Measurements from ENCODE around the gene RTL10.

RTL10 gene

GRCh38 chr22:19823191-19823901 lies 31.3 kb downstream of the RTL10 start:
- DNase-seq (ENCODE audit: low read depth in 2 of 2) = no peak

- no peak for DNase-seq (ENCODE audit: low read depth in 2 of 2)
These were observed 32.2 kb downstream of the RTL10 start for GRCh38 chr22:19822301-19823117.

DNA sequence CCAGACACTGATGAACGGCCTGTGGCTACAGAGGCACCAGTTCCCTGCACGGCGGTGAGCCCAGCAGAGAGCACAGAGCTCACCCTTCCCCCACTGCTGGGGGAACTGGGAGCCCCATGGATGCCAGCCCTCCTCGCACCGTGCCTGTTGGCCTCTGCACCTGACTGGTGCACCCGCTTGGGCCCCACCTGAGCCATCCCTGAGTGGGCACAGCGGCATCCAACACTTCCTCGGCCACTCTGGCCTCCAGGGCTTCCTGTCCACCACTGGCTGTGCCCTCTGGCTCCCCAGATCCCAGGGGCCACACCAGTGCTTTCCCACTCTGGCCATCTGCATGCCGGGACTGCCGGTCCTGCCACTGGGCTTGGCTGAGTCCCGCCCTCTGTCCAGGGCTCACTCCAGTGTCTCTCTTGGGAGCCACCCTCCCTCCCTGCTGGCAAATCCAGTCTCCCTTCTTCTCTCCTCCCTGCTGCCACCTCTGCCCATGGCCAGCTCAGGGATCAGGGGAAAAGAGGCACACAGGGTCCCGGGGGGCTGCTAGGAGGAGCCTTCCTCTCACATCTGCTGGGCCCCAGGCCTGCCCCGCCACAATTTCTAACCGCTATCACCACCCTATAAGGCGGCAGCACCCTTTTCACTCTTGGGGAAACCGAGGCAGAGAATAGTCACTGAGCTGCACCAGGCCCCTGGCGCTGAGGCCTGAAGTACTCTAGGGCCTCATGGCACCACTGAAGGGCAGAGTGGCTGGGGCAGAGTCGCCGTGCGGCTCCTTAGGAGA lies 33.0 kb downstream of the RTL10 start:
- DNase-seq (ENCODE audit: low read depth in 2 of 2) = no peak

GRCh38 chr22:19820880-19821522 lies 33.7 kb downstream of the RTL10 start:
- DNase-seq (ENCODE audit: low read depth in 2 of 2) = no peak

DNA sequence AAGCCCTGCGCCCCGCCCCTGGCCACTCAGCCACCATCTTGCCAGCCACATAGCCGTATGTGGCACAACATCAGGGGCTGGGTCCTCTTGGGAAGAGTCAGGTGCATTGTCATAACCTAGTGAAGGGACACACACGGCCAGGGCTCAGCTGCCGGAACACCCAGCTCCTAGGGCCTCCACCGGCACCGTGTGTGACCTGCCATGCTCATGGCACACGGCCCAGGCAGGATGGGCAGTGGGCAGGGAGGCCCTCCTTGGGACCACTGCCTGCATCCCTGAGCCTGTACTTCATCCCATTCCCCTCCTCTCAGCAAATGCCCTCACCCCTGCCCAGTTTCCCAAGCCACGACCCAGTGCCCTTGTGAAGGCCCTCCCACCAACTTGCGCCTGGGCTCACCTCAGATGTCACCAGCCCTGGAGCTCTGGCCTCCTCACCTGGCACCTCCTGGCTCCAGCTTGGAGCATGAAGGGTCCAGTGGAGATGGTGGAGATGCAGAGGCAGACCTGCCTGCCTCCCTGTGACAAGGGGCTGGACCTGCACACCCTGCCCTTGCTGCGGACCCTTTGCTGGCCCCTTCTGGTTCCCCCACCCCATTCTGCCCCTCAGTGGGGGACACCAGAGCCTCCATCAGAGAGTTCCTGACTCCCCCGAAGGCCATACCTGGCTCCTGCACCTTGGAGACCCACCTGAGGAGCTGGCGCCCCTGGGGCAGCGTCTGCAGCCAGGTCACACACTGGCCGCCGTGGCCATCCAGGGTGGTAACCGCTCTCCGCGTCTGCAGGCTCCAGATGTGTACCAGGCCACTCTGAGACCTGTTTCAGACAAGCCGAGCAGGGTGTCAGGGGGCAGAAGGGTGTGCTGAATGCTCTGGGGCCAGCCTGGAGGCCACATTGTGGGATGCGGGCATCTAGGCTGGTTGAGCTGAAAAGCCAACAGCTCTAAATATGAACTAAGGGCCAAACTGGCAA lies 34.5 kb downstream of the RTL10 start:
- DNase-seq (ENCODE audit: low read depth in 2 of 2) = no peak

DNA sequence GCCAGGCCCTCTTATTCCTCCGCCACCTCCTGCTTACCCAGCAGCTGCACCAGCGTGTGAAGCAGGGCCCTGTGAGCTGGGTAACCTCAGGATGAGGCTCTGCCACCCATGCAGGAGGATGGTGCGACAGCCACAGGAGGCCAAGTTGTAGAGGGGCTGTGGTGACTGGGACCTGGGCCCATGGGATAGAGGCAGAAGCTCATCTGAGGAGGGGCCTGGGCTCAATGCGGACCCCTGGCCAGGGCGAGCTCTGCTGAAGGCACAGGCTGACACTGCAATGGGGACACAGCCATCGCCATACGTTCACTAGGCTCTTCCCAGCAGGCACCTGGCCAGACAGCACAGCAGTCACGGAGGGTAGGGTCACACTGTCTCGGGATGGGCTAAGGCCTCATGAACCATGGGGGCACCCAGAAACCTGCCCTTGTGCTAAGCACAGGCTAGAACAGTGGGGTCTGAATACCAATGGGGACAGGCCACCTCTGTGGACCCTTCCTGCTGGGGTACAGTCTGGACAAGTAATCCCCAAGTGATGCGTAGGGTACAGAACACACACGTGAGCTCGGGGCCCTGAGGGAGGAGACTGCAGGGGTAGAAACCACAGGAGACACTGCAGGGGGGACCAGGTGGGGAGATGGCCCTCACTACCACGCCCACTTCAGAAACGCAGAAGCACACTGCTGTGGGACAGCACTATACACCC lies 35.3 kb downstream of the RTL10 start:
- DNase-seq (ENCODE audit: low read depth in 2 of 2) = no peak

GRCh38 chr22:19818324-19819207 lies 36.1 kb downstream of the RTL10 start:
- DNase-seq (ENCODE audit: low read depth in 2 of 2) = no peak

- no peak for DNase-seq (ENCODE audit: low read depth in 2 of 2)
These were observed 38.1 kb downstream of the RTL10 start for GRCh38 chr22:19816372-19817119.

DNA sequence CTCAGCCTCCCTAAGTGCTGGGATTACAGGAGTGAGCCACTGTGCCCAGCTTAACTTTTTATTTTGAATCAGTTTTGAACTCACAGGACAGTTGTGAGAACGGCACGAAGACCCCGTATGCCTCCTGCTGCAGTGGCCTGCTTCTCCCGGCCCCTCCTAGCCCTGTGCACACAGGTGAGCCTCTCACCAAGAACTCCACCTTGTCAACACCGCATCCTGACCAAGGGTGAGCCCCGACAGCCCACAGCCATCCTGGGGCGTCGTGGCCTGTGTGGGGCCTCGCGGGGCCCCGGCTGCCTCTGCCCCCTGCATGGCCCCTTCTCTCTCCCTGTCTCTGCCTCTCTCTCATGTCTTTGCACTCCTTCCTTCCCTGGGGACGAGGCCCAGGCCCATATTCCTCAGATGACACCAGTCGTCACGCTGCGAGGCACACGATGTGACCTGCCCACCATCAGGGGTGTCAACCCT lies 38.8 kb downstream of the RTL10 start:
- no peak for DNase-seq (ENCODE audit: low read depth in 2 of 2)

DNA sequence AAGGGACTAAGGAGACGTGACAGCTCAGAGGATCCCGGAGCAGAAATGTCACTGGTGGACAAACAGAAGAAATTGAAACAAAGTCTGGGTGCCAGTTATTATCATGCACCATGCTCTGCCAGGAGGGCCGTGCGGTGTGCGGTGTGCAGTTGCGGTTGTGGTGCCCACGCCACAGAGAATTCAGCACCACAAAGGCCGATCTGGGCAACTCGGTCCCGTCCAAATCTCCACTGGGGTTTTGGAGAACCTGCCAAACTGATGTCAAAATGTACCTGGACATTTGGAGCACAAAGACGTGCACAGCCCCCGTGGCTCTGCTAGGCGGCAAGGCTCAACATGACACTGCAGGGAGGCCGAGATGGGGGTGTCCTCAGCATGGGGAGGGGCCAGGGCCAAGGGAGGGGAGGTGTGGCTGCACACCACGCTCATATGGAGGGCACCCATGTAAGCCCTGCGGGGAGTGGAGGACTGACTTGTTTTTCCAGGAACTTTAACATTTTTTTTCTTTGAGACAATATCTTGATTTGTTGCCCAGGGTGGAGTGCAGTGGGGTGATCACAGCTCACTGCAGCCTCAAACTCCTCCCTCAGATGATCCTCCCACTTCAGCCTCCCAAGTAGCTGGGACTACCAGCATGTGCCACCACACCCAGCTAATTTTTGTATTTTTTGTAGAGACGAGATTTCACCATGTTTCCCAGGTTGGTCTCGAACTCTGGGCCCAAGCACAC lies 39.4 kb downstream of the RTL10 start:
- no peak for DNase-seq (ENCODE audit: low read depth in 2 of 2)

- DNase-seq (ENCODE audit: low read depth in 2 of 2) = no peak
These were observed 40.2 kb downstream of the RTL10 start for GRCh38 chr22:19814428-19814827.

DNA sequence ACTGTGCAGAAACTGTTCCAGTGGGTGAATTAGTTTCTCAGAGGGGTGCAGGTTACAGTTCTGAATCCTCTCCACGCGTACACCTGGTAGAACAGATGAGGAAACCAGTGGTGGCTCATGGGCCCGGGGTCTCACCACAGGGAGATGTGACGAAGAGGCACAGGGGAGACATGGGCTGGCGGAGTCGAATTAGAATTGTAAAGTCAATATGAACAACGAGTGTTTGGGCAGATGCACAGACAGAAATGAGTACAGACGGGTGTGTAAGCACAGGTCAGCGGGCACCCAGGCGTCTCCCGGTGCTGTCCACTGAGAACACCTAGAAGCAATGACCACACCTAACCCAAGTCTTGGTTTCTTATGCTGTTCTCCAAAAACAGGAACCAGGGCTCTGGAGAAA lies 41.8 kb downstream of the RTL10 start:
- no peak for DNase-seq (ENCODE audit: low read depth in 2 of 2)

- no peak for DNase-seq (ENCODE audit: low read depth in 2 of 2)
These were observed 42.6 kb downstream of the RTL10 start for GRCh38 chr22:19811811-19812771.

GRCh38 chr22:19811211-19811621 lies 43.5 kb downstream of the RTL10 start:
- no peak for DNase-seq (ENCODE audit: low read depth in 2 of 2)

- no peak for DNase-seq (ENCODE audit: low read depth in 2 of 2)
These were observed 44.1 kb downstream of the RTL10 start for GRCh38 chr22:19810381-19811201.

DNA sequence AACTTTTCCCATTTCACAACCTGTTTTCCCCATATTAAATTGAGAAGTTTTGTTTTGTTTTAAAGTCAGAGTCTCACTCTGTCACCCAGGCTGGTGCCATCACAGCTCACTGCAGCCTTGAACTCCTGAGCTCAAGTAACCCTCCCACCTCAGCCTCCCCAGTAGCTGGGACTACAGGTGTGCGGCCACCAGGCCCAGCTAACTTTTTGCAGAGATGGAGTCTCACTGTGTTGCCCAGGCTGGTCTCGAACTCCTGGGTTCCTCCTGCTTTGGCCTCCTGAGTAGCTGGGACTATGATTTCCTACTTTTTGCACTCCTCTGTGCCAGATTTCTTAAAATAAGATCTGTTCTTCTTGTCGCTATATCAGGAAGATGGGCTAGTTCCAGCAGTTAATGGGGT lies 44.9 kb downstream of the RTL10 start:
- no peak for DNase-seq (ENCODE audit: low read depth in 2 of 2)
